ENCODE measurements around the gene ADGRG7. TPM values are rescaled to one million over a fixed set of nuclear protein-coding genes. Genes with fewer than 3 reads are reported as not detected.

Gene ADGRG7
- total and polyA plus RNA-seq, 7 experiments from 2014 or later, result not detected

DNA sequence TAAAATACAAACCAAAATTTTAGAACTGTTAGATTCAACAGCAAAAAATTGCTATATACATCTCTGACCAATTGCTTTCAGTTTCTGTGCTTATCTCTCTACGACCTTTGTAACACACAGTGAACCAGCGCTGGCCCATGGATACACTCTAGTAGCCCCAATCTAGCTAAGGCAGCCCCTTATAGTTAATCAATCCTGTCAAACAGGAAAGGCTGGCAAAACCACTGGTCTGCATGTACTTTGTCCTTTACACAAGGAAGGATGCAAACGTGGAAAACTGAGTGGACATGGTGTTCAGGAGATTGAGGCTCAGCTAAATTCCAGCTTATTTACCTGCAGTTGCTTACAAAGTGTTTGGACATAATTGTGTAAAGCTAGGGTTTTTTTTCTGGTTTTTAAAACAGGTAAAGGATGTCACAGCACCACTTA is 25.9 kb downstream of the ADGRG7 start:
- no peaks in the 10 kb centered on the region for H3K4me1 ChIP-seq (ENCODE audit: control insufficient read depth in 2 of 2, insufficient read depth in 2 of 2, low read length in 2 of 2)
- POLR2A ChIA-PET, result no interaction called here
- H3K4me3 ChIP-seq (ENCODE audit: low read length), result no peak overlapping the region
- Mint-ChIP-seq H3K36me3 (peaks cover 0 to 5% (median 0%) of the 10 kb centered on the region in 5 donors), H3K27me3 (peaks cover 7 to 32% (median 12%) of the 10 kb centered on the region in 5 donors), H3K27ac (no peak overlapping the region), H3K4me3 (no peak overlapping the region), H3K4me1 (peaks cover 0 to 7% (median 0%) of the 10 kb centered on the region in 7 donors), H3K9me3 (peaks cover 0 to 3% (median 0%) of the 10 kb centered on the region in 11 donors)
- H3K36me3 ChIP-seq (ENCODE audit: control insufficient read depth in 2 of 3, insufficient read depth in 3 of 3, low read length in 3 of 3), result no peaks in the 10 kb centered on the region
- intact Hi-C loops (cut with micrococcal nuclease), result loop anchor here in 1 of 2 donors (2.0 kb wide), 1 partner anchor 172 kb away; no protein-coding TSS in a partner anchor
- no peaks in the 10 kb centered on the region for H3K27me3 ChIP-seq (ENCODE audit: control insufficient read depth in 2 of 2, insufficient read depth in 2 of 2, low read length in 2 of 2)
- CTCF ChIA-PET, result interaction anchor here (0.6 kb wide), 1 partner anchor 80 kb away, joined by 6 read pairs; no protein-coding TSS in a partner anchor
- no peaks in the 10 kb centered on the region for H3K9me3 ChIP-seq (ENCODE audit: control insufficient read depth in 2 of 3, low read length in 3 of 3)
- ATAC-seq (no peak), DNase-seq (no peak)
- H3K27ac ChIP-seq (ENCODE audit: low read depth, low read length), result no peak overlapping the region

DNA sequence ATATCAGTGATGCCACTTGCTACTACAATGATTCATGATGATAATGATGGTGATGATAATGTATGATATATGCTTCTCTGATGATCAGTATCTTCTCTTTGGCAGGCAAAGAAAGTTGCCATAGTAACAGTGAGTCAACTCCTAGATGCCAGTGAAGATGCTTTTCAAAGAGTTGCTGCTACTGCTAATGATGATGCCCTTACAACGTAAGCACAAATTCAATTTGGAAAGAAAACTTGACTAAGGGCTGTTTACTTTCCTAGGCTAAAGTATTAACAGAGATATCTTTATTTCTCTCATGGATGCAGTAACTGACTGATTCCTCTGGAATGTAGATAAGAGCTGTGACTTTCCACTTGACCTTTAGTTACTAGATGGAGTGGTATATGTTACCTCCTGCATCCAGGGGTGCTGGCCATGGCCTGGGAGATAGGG is 27.8 kb downstream of the ADGRG7 start:
- Mint-ChIP-seq H3K9me3 (peaks cover 0 to 1% (median 0%) of the 10 kb centered on the region in 11 donors), H3K36me3 (peaks cover 0 to 5% (median 0%) of the 10 kb centered on the region in 5 donors), H3K27ac (no peak overlapping the region), H3K4me1 (peaks cover 0 to 14% (median 0%) of the 10 kb centered on the region in 7 donors), H3K4me3 (no peak overlapping the region), H3K27me3 (peaks cover 0 to 27% (median 9%) of the 10 kb centered on the region in 5 donors)
- Histone ChIP-seq H3K27me3 (ENCODE audit: control insufficient read depth in 2 of 2, insufficient read depth in 2 of 2, low read length in 2 of 2) (no peaks in the 10 kb centered on the region), H3K9me3 (ENCODE audit: control insufficient read depth in 2 of 3, low read length in 3 of 3) (no peaks in the 10 kb centered on the region), H3K27ac (ENCODE audit: low read depth, low read length) (no peak overlapping the region), H3K4me3 (ENCODE audit: low read length) (no peak overlapping the region), H3K36me3 (ENCODE audit: control insufficient read depth in 2 of 3, insufficient read depth in 3 of 3, low read length in 3 of 3) (no peaks in the 10 kb centered on the region), H3K4me1 (ENCODE audit: control insufficient read depth in 2 of 2, insufficient read depth in 2 of 2, low read length in 2 of 2) (no peaks in the 10 kb centered on the region)
- POLR2A ChIA-PET, result no interaction called here
- DNase-seq, result no peak
- intact Hi-C loops (cut with micrococcal nuclease), result no loop called here
- ATAC-seq, result peak; percentile 63
- CTCF ChIA-PET, result no interaction called here

DNA sequence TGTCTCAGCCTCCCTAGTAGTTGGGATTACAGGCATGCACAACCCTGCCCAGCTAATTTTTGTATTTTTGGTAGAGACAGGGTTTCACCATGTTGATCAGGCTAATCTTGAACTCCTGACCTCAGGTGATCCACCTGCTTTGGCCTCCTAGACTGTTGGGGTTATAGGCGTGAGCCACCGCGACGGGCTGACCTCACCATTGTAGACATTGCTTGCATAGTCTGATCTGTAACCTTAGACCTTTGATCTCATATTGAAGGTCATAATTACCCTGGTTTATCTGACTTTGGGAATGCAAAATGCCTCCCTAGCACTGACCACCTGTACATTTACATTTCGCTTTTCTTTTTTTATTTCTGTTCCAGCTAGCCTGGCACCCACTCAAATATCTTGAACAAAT is 31.2 kb downstream of the ADGRG7 start:
- ChIA-PET POLR2A (no interaction called here), CTCF (no interaction called here)
- no peak overlapping the region for H3K27ac Mint-ChIP-seq

DNA sequence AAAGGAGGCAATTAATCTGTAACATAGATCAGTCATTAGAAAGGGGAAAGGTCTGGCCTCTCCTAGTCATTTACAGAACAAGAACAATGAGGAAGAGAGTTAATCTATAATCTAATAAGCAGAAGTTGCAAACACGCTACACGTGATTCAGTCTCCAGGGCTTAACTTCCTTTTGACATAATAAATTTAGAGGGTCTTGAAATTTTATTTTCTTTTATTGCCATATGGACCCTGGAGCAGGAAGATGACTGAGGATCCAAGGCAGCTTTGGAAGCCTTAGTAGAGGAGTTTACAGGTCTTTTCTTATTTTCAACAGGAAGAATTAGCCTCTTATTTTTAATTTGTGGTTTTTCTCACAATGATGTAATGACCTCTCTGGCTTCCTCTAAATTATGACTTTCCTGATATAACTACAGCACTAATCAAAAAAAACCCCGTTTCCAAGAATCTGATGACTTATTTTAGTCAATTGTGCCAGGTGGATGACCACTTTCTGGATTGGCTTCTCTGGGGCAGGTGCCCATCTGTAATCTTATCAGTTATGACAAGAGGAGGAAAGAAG is 32.2 kb downstream of the ADGRG7 start:
- H3K4me3 Mint-ChIP-seq, result no peak overlapping the region
- Histone ChIP-seq H3K4me1 (ENCODE audit: control insufficient read depth in 2 of 2, insufficient read depth in 2 of 2, low read length in 2 of 2) (no peaks in the 10 kb centered on the region), H3K27me3 (ENCODE audit: control insufficient read depth in 2 of 2, insufficient read depth in 2 of 2, low read length in 2 of 2) (no peaks in the 10 kb centered on the region), H3K36me3 (ENCODE audit: control insufficient read depth in 2 of 3, insufficient read depth in 3 of 3, low read length in 3 of 3) (no peaks in the 10 kb centered on the region), H3K9me3 (ENCODE audit: control insufficient read depth in 2 of 3, low read length in 3 of 3) (no peaks in the 10 kb centered on the region), H3K27ac (ENCODE audit: low read depth, low read length) (no peak overlapping the region), H3K4me3 (ENCODE audit: low read length) (no peak overlapping the region)
- peaks cover 0 to 5% (median 0%) of the 10 kb centered on the region in 5 donors for H3K36me3 Mint-ChIP-seq
- intact Hi-C loops (cut with micrococcal nuclease), result no loop called here
- H3K9me3 Mint-ChIP-seq, result peaks cover 0 to 1% (median 0%) of the 10 kb centered on the region in 11 donors
- peaks cover 0 to 24% (median 4%) of the 10 kb centered on the region in 5 donors for H3K27me3 Mint-ChIP-seq
- CTCF ChIA-PET, result no interaction called here
- POLR2A ChIA-PET, result no interaction called here
- DNase-seq, result no peak
- no peak overlapping the region for H3K27ac Mint-ChIP-seq
- ATAC-seq, result peak; percentile 57
- H3K4me1 Mint-ChIP-seq, result peaks cover 0 to 7% (median 0%) of the 10 kb centered on the region in 7 donors

More for the DNA sequence above, 31.2 kb downstream of the ADGRG7 start:
- Mint-ChIP-seq H3K9me3 (peaks cover 0 to 1% (median 0%) of the 10 kb centered on the region in 11 donors), H3K4me1 (peaks cover 0 to 7% (median 0%) of the 10 kb centered on the region in 7 donors), H3K27me3 (peaks cover 0 to 26% (median 3%) of the 10 kb centered on the region in 5 donors), H3K4me3 (no peak overlapping the region), H3K36me3 (peaks cover 0 to 5% (median 0%) of the 10 kb centered on the region in 5 donors)
- Histone ChIP-seq H3K4me3 (ENCODE audit: low read length) (no peak overlapping the region), H3K4me1 (ENCODE audit: control insufficient read depth in 2 of 2, insufficient read depth in 2 of 2, low read length in 2 of 2) (no peaks in the 10 kb centered on the region), H3K9me3 (ENCODE audit: control insufficient read depth in 2 of 3, low read length in 3 of 3) (no peaks in the 10 kb centered on the region), H3K27ac (ENCODE audit: low read depth, low read length) (no peak overlapping the region), H3K36me3 (ENCODE audit: control insufficient read depth in 2 of 3, insufficient read depth in 3 of 3, low read length in 3 of 3) (no peaks in the 10 kb centered on the region), H3K27me3 (ENCODE audit: control insufficient read depth in 2 of 2, insufficient read depth in 2 of 2, low read length in 2 of 2) (no peaks in the 10 kb centered on the region)
- ATAC-seq, result no peak
- DNase-seq, result no peak
- intact Hi-C loops (cut with micrococcal nuclease), result no loop called here

DNA sequence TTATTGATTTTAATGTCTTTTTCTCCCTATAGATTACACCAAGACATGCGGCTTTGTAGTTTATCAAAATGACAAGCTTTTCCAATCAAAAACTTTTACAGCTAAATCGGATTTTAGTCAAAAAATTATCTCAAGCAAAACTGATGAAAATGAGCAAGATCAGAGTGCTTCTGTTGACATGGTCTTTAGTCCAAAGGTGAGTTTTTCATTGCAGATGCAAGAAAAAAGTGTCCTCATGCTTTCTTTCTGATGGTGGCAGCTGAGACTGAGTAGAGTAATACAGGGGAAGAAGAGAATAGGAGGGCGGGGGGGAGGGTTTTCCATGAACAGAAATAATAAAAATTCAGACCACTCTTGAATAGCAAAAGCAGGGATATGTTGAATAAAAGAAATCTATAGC is 36.5 kb downstream of the ADGRG7 start:
- Mint-ChIP-seq H3K4me3 (no peak overlapping the region), H3K27me3 (peaks cover 0 to 8% (median 0%) of the 10 kb centered on the region in 5 donors), H3K4me1 (peaks cover 2 to 15% (median 4%) of the 10 kb centered on the region in 7 donors), H3K9me3 (no peaks in the 10 kb centered on the region), H3K27ac (no peak overlapping the region), H3K36me3 (no peaks in the 10 kb centered on the region)
- Histone ChIP-seq H3K36me3 (ENCODE audit: control insufficient read depth in 2 of 3, insufficient read depth in 3 of 3, low read length in 3 of 3) (no peaks in the 10 kb centered on the region), H3K27me3 (ENCODE audit: control insufficient read depth in 2 of 2, insufficient read depth in 2 of 2, low read length in 2 of 2) (no peaks in the 10 kb centered on the region), H3K9me3 (ENCODE audit: control insufficient read depth in 2 of 3, low read length in 3 of 3) (no peaks in the 10 kb centered on the region), H3K27ac (ENCODE audit: low read depth, low read length) (no peak overlapping the region), H3K4me1 (ENCODE audit: control insufficient read depth in 2 of 2, insufficient read depth in 2 of 2, low read length in 2 of 2) (no peaks in the 10 kb centered on the region), H3K4me3 (ENCODE audit: low read length) (no peak overlapping the region)
- intact Hi-C loops (cut with micrococcal nuclease), result no loop called here
- ATAC-seq (no peak), DNase-seq (no peak)
- ChIA-PET POLR2A (no interaction called here), CTCF (no interaction called here)

DNA sequence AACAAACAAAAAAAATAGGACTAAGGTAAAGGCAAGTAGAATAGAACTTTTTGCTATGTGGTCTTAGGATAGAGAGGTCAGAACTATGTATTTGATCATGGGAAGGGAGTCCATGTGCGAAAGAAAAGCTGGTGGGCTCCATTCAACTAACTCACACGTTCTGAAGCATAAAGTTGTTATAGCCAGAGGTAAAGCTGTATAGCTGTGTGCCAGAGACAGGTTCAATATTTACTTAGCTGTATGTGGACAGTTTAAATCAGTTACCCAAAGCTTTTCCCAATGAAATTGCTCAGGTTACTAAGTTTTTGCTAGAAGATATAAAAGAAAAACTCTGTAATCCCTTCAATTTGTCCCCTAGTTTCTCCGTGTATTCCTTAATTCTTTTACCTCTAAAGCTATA is 37.8 kb downstream of the ADGRG7 start:
- Histone ChIP-seq H3K4me3 (ENCODE audit: low read length) (no peak overlapping the region), H3K27me3 (ENCODE audit: control insufficient read depth in 2 of 2, insufficient read depth in 2 of 2, low read length in 2 of 2) (no peaks in the 10 kb centered on the region), H3K4me1 (ENCODE audit: control insufficient read depth in 2 of 2, insufficient read depth in 2 of 2, low read length in 2 of 2) (no peaks in the 10 kb centered on the region), H3K27ac (ENCODE audit: low read depth, low read length) (no peak overlapping the region), H3K9me3 (ENCODE audit: control insufficient read depth in 2 of 3, low read length in 3 of 3) (no peaks in the 10 kb centered on the region), H3K36me3 (ENCODE audit: control insufficient read depth in 2 of 3, insufficient read depth in 3 of 3, low read length in 3 of 3) (no peaks in the 10 kb centered on the region)
- Mint-ChIP-seq H3K27ac (no peak overlapping the region), H3K27me3 (peaks cover 0 to 8% (median 0%) of the 10 kb centered on the region in 5 donors), H3K4me3 (no peak overlapping the region), H3K36me3 (peaks cover 0 to 2% (median 0%) of the 10 kb centered on the region in 5 donors), H3K4me1 (peaks cover 3 to 13% (median 9%) of the 10 kb centered on the region in 7 donors), H3K9me3 (no peaks in the 10 kb centered on the region)
- DNase-seq, result no peak
- intact Hi-C loops (cut with micrococcal nuclease), result no loop called here
- ChIA-PET CTCF (interaction anchor here (0.5 kb wide), 1 partner anchor 13 kb away, joined by 4 read pairs; no protein-coding TSS in a partner anchor), POLR2A (no interaction called here)
- ATAC-seq, result no peak

GRCh38 chr3:100647657-100648056 is 38.3 kb downstream of the ADGRG7 start:
- Histone ChIP-seq H3K4me3 (ENCODE audit: low read length) (no peak overlapping the region), H3K36me3 (ENCODE audit: control insufficient read depth in 2 of 3, insufficient read depth in 3 of 3, low read length in 3 of 3) (no peaks in the 10 kb centered on the region), H3K4me1 (ENCODE audit: control insufficient read depth in 2 of 2, insufficient read depth in 2 of 2, low read length in 2 of 2) (no peaks in the 10 kb centered on the region), H3K27ac (ENCODE audit: low read depth, low read length) (no peak overlapping the region), H3K27me3 (ENCODE audit: control insufficient read depth in 2 of 2, insufficient read depth in 2 of 2, low read length in 2 of 2) (peaks cover 0 to under 1% of the 10 kb centered on the region in 2 donors), H3K9me3 (ENCODE audit: control insufficient read depth in 2 of 3, low read length in 3 of 3) (no peaks in the 10 kb centered on the region)
- H3K27ac Mint-ChIP-seq, result no peak overlapping the region
- ChIA-PET CTCF (interaction anchor here (0.5 kb wide), 1 partner anchor 13 kb away, joined by 4 read pairs; no protein-coding TSS in a partner anchor), POLR2A (no interaction called here)
- no peaks in the 10 kb centered on the region for H3K9me3 Mint-ChIP-seq
- no peak overlapping the region for H3K4me3 Mint-ChIP-seq
- ATAC-seq (no peak), DNase-seq (no peak)
- peaks cover 0 to 7% (median 0%) of the 10 kb centered on the region in 5 donors for H3K27me3 Mint-ChIP-seq
- H3K4me1 Mint-ChIP-seq, result peaks cover 3 to 13% (median 9%) of the 10 kb centered on the region in 7 donors
- peaks cover 0 to 2% (median 0%) of the 10 kb centered on the region in 5 donors for H3K36me3 Mint-ChIP-seq
- intact Hi-C loops (cut with micrococcal nuclease), result no loop called here
